ENCODE results near the gene KNDC1.
"Not testable (repeated sequence)": the region's sequence is repeated elsewhere in the genome, so short reads cannot be mapped to it uniquely, and the experiment has no call there.

The KNDC1 gene

DNA sequence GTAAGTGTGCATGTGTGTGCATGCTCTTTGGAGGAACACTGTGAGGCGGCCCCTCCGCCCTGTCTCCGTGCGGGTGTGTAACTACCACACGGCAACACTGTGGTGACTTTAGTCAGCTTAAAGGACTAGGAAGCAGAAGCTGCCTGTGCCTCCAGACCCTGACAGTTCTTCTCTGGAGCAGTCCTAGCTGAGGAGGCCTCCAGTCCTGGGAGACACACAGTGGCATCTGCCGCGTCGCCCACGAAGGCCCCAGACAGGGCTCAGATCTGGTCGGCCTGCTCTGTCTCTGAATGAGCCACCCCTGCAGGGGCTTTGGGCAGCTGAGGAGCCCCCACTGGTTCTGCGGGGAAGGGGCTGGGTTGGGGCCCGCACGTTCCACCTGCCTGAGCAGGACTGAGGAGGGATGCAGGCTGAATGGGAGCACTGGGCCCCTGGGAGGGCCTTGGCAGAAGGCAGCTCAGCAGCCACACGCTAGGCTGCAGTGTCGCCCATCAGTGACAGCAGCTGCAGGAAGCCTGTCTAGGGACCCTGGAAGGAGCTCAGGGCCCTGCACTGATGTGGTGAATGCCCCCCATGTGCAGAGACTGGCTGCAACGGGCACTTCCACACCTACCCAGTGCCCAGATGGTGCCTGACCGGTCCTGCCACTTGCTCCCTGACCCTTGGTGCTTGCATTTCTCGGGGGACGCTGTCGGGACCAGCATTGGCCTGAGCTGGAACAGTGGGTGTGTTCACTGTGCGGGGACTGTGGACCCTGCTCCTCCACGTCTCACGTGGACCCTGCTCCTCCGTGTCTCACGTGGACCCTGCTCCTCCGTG, 27.3 kb upstream of the KNDC1 start:
- peaks cover 0 to 47% (median 24%) of the 10 kb centered on the region in 11 experiments; a peak in 16 of 22 replicates for H4K20me1 ChIP-seq
- H3K36me3 ChIP-seq: no peaks in the 10 kb centered on the region
- H3K27ac ChIP-seq: peak overlapping the region in 1 of 11 experiments; percentile 16; a peak in 1 of 22 replicates
- peaks cover 0 to 31% (median 0%) of the 10 kb centered on the region in 11 experiments; a peak in 9 of 22 replicates for H3K27me3 ChIP-seq
- no peak for TF ChIP-seq Cebpa-rat (IDR thresholded peaks at IDR 0.05)
- H3K4me1 ChIP-seq: peaks cover 9 to 66% (median 51%) of the 10 kb centered on the region in 10 experiments
- H3K4me3 ChIP-seq: no peak overlapping the region
- 0 out of 22 replicates have a peak overlapping the region, but pooled peaks of 1 of the 11 experiments have one; percentile 16 for H3K9ac ChIP-seq
- peak overlapping the region; percentile 19 to 86 (median 74); a peak in 21 of 22 replicates for H3K4me2 ChIP-seq
- peaks cover 0 to 10% (median 0%) of the 10 kb centered on the region in 11 experiments; a peak in 9 of 22 replicates for H3K9me3 ChIP-seq (replicated peaks in 1 of 11)

DNA sequence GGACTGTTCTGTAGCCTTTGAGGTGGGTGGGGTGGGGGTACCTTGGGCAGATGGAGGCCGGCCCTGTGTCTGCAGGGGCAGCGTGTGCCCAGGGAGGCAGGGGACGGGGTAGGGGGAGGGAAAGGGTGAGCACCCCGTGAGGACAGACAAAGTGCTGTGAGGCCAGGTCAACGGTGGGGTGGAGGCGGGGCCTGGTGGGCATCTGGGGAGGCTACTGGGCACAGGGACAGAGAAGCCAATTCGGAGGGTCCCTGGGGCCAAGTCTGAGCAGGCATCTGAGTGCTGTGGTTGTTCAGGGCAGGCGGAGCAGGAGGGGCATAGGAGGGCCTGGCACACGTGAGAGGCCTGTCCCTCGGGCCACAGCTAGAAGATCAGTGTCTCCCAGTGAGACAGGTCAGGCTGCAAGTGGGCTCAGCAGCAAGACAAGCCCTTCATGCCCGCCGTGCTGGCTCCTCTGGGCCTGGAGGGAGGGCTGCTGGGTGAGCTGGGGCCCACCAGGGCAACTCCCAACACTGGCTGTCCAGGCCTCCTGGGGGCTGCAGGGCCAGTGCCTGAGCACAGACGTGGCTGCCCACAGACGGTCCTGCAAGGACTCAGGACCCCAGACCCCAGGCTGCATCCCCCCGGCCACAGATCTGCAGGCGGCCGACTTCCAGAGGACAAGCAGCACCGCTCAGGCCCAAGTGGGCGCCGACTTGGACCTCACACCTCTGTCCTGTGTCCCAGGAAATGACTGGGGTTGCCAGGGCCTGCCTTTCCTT, 26.4 kb upstream of the KNDC1 start:
- Histone ChIP-seq H3K4me2 (peak overlapping the region in 8 of 11 experiments; percentile 4 to 86 (median 80); a peak in 14 of 22 replicates), H3K36me3 (no peaks in the 10 kb centered on the region), H3K27ac (no peak overlapping the region), H4K20me1 (peaks cover 0 to 47% (median 24%) of the 10 kb centered on the region in 11 experiments; a peak in 16 of 22 replicates), H3K27me3 (peaks cover 0 to 31% (median 0%) of the 10 kb centered on the region in 11 experiments; a peak in 9 of 22 replicates), H3K4me1 (peaks cover 9 to 73% (median 57%) of the 10 kb centered on the region in 10 experiments), H3K4me3 (no peak overlapping the region), H3K9ac (peak overlapping the region in 3 of 11 experiments; percentile 7 to 33 (median 8); a peak in 2 of 22 replicates), H3K9me3 (replicated peaks in 1 of 11) (peaks cover 0 to 3% (median 0%) of the 10 kb centered on the region in 11 experiments; a peak in 6 of 22 replicates)
- TF ChIP-seq Cebpa-rat (IDR thresholded peaks at IDR 0.05): no peak

DNA sequence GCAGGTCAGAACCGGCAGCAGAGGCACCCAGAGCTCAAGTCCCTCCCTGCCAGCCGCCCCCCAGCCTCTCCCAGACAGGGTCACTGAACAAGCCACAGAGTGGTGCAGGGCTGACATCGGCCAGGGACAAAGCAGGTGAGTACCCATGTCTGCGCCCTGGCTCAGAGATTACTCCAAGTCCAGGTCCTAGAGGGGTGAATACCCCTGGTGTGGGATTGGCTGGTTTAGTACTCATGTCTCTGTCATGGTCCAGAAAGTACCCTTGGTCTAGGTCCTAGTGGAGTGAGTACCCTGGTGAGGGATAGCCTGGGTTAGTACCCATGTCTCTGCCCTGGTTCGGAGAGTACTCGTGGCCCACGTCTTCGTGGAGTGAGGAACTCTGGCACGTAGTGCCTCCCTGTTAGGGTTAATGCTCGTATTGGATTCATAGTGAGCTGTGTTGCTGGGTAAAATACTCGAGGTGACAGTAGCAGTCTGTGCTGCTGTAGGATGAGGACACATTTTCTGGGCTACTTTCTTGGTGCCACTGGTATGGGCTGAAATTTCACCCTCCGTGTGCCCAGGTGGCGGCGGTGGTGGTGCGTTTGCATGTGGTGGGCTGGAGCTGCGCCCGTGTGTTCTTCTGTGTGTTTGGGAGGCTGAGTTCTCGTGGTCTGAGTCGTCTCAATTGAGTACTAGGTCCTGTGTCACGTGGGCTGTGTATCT, 25.5 kb upstream of the KNDC1 start:
- H3K4me3 ChIP-seq: no peak overlapping the region
- no peak overlapping the region for H3K9ac ChIP-seq
- peaks cover 0 to 31% (median 0%) of the 10 kb centered on the region in 11 experiments; a peak in 9 of 22 replicates for H3K27me3 ChIP-seq
- no peaks in the 10 kb centered on the region for H3K9me3 ChIP-seq (replicated peaks in 1 of 11)
- no peak for TF ChIP-seq Cebpa-rat (IDR thresholded peaks at IDR 0.05)
- no peaks in the 10 kb centered on the region for H3K36me3 ChIP-seq
- peaks cover 0 to 47% (median 24%) of the 10 kb centered on the region in 11 experiments; a peak in 16 of 22 replicates for H4K20me1 ChIP-seq
- peaks cover 12 to 82% (median 66%) of the 10 kb centered on the region in 10 experiments for H3K4me1 ChIP-seq
- H3K4me2 ChIP-seq: peak overlapping the region in 8 of 11 experiments; percentile 4 to 86 (median 66); a peak in 12 of 22 replicates
- 0 out of 22 replicates have a peak overlapping the region, but pooled peaks of 1 of the 11 experiments have one; percentile 18 for H3K27ac ChIP-seq

DNA sequence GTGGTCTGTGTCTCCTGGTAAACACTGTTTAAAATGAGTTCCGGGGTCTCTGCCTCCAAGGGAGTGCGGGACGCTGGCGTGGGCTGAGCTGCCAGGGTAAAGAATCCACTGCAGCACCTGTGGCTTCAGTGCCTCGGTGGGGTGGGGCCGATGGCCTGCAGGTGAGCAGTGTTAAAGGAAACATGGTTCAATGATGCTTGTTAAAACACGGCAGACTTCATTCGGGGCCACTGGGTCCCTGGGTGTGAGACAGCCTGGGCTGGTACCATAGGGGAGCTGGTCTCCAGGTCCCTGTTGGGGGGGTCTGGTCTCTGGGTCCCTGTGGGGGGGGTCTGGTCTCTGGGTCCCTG, 24.9 kb upstream of the KNDC1 start:
- Histone ChIP-seq H3K4me2 (peak overlapping the region in 3 of 11 experiments; percentile 61 to 86 (median 71); a peak in 3 of 22 replicates), H3K9ac (no peak overlapping the region), H3K27me3 (peaks cover 0 to 31% (median 0%) of the 10 kb centered on the region in 11 experiments; a peak in 9 of 22 replicates), H3K27ac (0 out of 22 replicates have a peak overlapping the region, but pooled peaks of 1 of the 11 experiments have one; percentile 18), H3K4me3 (no peak overlapping the region), H4K20me1 (peaks cover 0 to 46% (median 24%) of the 10 kb centered on the region in 11 experiments; a peak in 16 of 22 replicates), H3K4me1 (peaks cover 16 to 82% (median 68%) of the 10 kb centered on the region in 10 experiments), H3K9me3 (replicated peaks in 1 of 11) (no peaks in the 10 kb centered on the region), H3K36me3 (no peaks in the 10 kb centered on the region)
- no peak for TF ChIP-seq Cebpa-rat (IDR thresholded peaks at IDR 0.05)

DNA sequence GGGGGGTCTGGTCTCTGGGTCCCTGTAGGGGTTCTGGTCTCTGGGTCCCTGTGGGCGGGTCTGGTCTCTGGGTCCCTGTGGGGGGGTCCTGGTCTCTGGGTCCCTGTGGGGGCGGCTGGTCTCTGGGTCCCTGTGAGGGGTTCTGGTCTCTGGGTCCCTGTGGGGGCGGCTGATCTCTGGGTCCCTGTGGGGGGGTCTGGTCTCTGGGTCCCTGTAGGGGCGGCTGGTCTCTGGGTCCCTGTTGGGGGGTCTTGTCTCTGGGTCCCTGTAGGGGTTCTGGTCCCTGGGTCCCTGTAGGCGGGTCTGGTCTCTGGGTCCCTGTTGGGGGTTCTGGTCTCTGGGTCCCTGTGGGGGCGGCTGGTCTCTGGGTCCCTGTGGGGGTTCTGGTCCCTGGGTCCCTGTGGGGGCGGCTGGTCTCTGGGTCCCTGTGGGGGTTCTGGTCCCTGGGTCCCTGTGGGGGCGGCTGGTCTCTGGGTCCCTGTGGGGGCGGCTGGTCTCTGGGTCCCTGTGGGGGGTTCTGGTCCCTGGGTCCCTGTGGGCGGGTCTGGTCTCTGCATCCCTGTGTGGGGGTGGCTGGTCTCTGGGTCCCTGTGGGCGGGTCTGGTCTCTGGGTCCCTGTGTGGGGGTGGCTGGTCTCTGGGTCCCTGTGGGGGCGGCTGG, 22.4 kb upstream of the KNDC1 start:
- Histone ChIP-seq H3K4me2 (peak overlapping the region in 9 of 11 experiments; percentile 15 to 71 (median 62); a peak in 14 of 22 replicates), H3K27me3 (peaks cover 0 to 34% (median 0%) of the 10 kb centered on the region in 11 experiments; a peak in 7 of 22 replicates), H3K9ac (peak overlapping the region in 4 of 11 experiments; percentile 10 to 38 (median 18); a peak in 4 of 22 replicates), H3K27ac (peak overlapping the region in 5 of 11 experiments; percentile 37 to 55 (median 51); a peak in 8 of 22 replicates), H3K4me1 (peaks cover 30 to 81% (median 68%) of the 10 kb centered on the region in 10 experiments), H4K20me1 (peaks cover 0 to 30% (median 7%) of the 10 kb centered on the region in 11 experiments; a peak in 16 of 22 replicates)
- not testable (repeated sequence) for H3K36me3 ChIP-seq; H3K9me3 ChIP-seq (replicated peaks in 1 of 11); H3K4me3 ChIP-seq

DNA sequence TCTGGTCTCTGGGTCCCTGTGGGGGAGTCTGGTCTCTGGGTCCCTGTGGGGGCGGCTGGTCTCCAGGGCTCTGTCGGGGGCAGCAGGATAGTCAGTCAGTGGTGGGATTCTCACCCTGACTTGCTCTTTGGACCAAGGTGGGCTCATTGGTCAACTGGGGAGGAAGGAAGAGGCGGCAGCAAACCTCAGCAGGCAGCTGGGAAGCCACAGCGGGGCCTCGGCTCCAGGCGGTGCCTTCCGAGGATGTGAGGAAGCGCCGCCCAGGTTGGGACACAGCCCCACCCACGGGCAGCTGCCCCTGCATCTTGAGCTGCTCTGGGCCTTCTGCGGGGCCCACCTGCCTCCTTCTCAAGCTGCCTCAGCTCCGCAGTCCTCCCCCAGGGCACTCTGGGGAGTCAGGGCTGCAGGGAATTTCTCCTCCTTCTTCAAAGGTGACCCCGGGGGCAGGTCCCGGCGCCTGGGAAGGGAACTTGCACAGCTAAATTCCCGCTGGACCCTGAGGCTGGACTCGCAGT, 20.4 kb upstream of the KNDC1 start:
- peaks cover 42 to 80% (median 70%) of the 10 kb centered on the region in 10 experiments for H3K4me1 ChIP-seq
- TF ChIP-seq Cebpa-rat (IDR thresholded peaks at IDR 0.05): no peak

DNA sequence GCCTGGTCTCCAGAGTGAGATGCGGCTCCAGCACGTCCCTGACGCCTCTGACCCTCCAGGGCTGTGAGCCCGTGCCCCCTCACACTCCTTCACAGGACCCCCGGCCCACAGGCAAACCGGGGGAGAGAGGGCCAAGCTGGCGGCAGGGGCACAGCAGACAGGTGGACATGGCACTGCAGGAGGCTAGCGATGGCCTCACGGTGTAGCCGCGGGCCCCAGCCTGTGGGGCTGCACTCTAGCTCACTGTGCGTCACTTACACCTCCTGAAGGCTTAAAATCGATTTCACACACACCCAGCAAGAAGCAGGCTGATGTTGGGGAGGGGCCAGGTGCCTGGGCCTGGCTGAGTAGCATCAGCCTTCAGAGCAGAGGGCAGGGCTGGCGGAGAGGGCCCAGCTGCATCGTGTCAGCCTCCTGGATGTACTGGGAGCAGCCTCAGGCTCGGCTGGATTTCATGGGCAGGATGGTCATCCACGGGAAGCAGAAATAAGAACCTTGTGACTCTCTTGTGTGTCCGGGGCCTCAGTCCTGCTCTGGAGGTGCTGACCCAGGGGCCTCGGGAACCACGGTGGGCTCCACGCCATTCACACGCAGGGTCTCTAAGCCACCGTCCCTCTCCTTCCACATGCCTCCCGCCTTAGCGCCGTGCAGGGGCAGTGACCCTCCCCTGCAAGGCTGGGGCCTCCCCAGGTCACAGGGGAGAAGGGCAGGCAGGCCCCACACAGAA, 19.4 kb upstream of the KNDC1 start:
- H4K20me1 ChIP-seq: peaks cover 0 to 23% (median 6%) of the 10 kb centered on the region in 11 experiments; a peak in 8 of 22 replicates
- peaks cover 0 to 32% (median 0%) of the 10 kb centered on the region in 11 experiments; a peak in 6 of 22 replicates for H3K27me3 ChIP-seq
- peak overlapping the region; percentile 41 to 96 (median 89); a peak in 21 of 22 replicates for H3K4me2 ChIP-seq
- no peak for TF ChIP-seq Cebpa-rat (IDR thresholded peaks at IDR 0.05)
- H3K4me3 ChIP-seq: no peak overlapping the region; a peak in 2 of 20 replicates
- peak overlapping the region in 6 of 11 experiments; percentile 18 to 58 (median 50); a peak in 8 of 22 replicates for H3K9ac ChIP-seq
- no peaks in the 10 kb centered on the region for H3K9me3 ChIP-seq (replicated peaks in 1 of 11)
- peaks cover 42 to 75% (median 65%) of the 10 kb centered on the region in 10 experiments for H3K4me1 ChIP-seq
- H3K36me3 ChIP-seq: no peaks in the 10 kb centered on the region
- H3K27ac ChIP-seq: peak overlapping the region in 3 of 11 experiments; percentile 4 to 30 (median 22); a peak in 5 of 22 replicates

More for the DNA sequence above, 20.4 kb upstream of the KNDC1 start:
- Histone ChIP-seq H3K4me3 (no peak overlapping the region), H3K36me3 (no peaks in the 10 kb centered on the region), H3K27me3 (peaks cover 0 to 32% (median 0%) of the 10 kb centered on the region in 11 experiments; a peak in 6 of 22 replicates), H3K9ac (peak overlapping the region in 9 of 11 experiments; percentile 11 to 39 (median 23); a peak in 7 of 22 replicates), H4K20me1 (peaks cover 0 to 27% (median 6%) of the 10 kb centered on the region in 11 experiments; a peak in 10 of 22 replicates), H3K4me2 (peak overlapping the region; percentile 64 to 91 (median 81)), H3K9me3 (replicated peaks in 1 of 11) (no peaks in the 10 kb centered on the region), H3K27ac (peak overlapping the region in 8 of 11 experiments; percentile 15 to 63 (median 45); a peak in 11 of 22 replicates)
